ENCODE results near the gene MUC5AC.

Gene MUC5AC

GRCh38 chr11:1233351-1234053 lies 75.7 kb downstream of the MUC5AC start:
- Histone ChIP-seq H3K9ac (ENCODE audit: insufficient read length) (no peak overlapping the region), H3K36me3 (ENCODE audit: insufficient read depth, low read length) (no peaks in the 10 kb centered on the region), H3K27ac (no peak overlapping the region), H3K4me3 (no peak overlapping the region), H3K9me3 (ENCODE audit: low read depth, low read length) (no peaks in the 10 kb centered on the region)
- DNase-seq (ENCODE audit: low read depth, low spot score): no peak
- TF ChIP-seq FOXP2 (optimal IDR thresholded peaks at IDR 0.05; ENCODE audit: control extremely low read depth, extremely low read length, insufficient read depth) (no peak), EZH2 (IDR thresholded peaks at IDR 0.05) (no peak), POLR2AphosphoS5 (IDR thresholded peaks at IDR 0.05; ENCODE audit: borderline replicate concordance, low read depth, low read length) (no peak)

- Histone ChIP-seq H3K9ac (ENCODE audit: insufficient read length) (no peak overlapping the region), H3K27ac (no peak overlapping the region), H3K9me3 (ENCODE audit: low read depth, low read length) (no peaks in the 10 kb centered on the region), H3K4me3 (no peak overlapping the region), H3K36me3 (ENCODE audit: insufficient read depth, low read length) (no peaks in the 10 kb centered on the region)
- TF ChIP-seq POLR2AphosphoS5 (IDR thresholded peaks at IDR 0.05; ENCODE audit: borderline replicate concordance, low read depth, low read length): no peak
- no peak for TF ChIP-seq FOXP2 (optimal IDR thresholded peaks at IDR 0.05; ENCODE audit: control extremely low read depth, extremely low read length, insufficient read depth)
- TF ChIP-seq EZH2 (IDR thresholded peaks at IDR 0.05): no peak
- no peak for DNase-seq (ENCODE audit: low read depth, low spot score)
Measured at GRCh38 chr11:1234054-1234720, 76.4 kb downstream of the MUC5AC start.

GRCh38 chr11:1234771-1235305 lies 77.1 kb downstream of the MUC5AC start:
- Histone ChIP-seq H3K9me3 (ENCODE audit: low read depth, low read length) (no peaks in the 10 kb centered on the region), H3K36me3 (ENCODE audit: insufficient read depth, low read length) (no peaks in the 10 kb centered on the region), H3K4me3 (no peak overlapping the region), H3K9ac (ENCODE audit: insufficient read length) (no peak overlapping the region), H3K27ac (no peak overlapping the region)
- no peak for TF ChIP-seq FOXP2 (optimal IDR thresholded peaks at IDR 0.05; ENCODE audit: control extremely low read depth, extremely low read length, insufficient read depth)
- TF ChIP-seq EZH2 (IDR thresholded peaks at IDR 0.05): no peak
- TF ChIP-seq POLR2AphosphoS5 (IDR thresholded peaks at IDR 0.05; ENCODE audit: borderline replicate concordance, low read depth, low read length): no peak
- DNase-seq (ENCODE audit: low read depth, low spot score): no peak

- H3K27ac ChIP-seq: no peak overlapping the region
- no peaks in the 10 kb centered on the region for H3K9me3 ChIP-seq (ENCODE audit: low read depth, low read length)
- no peak overlapping the region for H3K9ac ChIP-seq (ENCODE audit: insufficient read length)
- no peak overlapping the region for H3K4me3 ChIP-seq
- DNase-seq (ENCODE audit: low read depth, low spot score): no peak
- no peaks in the 10 kb centered on the region for H3K36me3 ChIP-seq (ENCODE audit: insufficient read depth, low read length)
- TF ChIP-seq EZH2 (IDR thresholded peaks at IDR 0.05) (no peak), FOXP2 (optimal IDR thresholded peaks at IDR 0.05; ENCODE audit: control extremely low read depth, extremely low read length, insufficient read depth) (no peak), POLR2AphosphoS5 (IDR thresholded peaks at IDR 0.05; ENCODE audit: borderline replicate concordance, low read depth, low read length) (no peak)
Measured at GRCh38 chr11:1235306-1235900, 77.7 kb downstream of the MUC5AC start.

- H3K9ac ChIP-seq (ENCODE audit: insufficient read length): no peak overlapping the region
- no peak for TF ChIP-seq FOXP2 (optimal IDR thresholded peaks at IDR 0.05; ENCODE audit: control extremely low read depth, extremely low read length, insufficient read depth)
- no peak for TF ChIP-seq POLR2AphosphoS5 (IDR thresholded peaks at IDR 0.05; ENCODE audit: borderline replicate concordance, low read depth, low read length)
- TF ChIP-seq EZH2 (IDR thresholded peaks at IDR 0.05): no peak
- DNase-seq (ENCODE audit: low read depth, low spot score): no peak
- H3K27ac ChIP-seq: no peak overlapping the region
- no peak overlapping the region for H3K4me3 ChIP-seq
- no peaks in the 10 kb centered on the region for H3K9me3 ChIP-seq (ENCODE audit: low read depth, low read length)
- no peaks in the 10 kb centered on the region for H3K36me3 ChIP-seq (ENCODE audit: insufficient read depth, low read length)
Measured at GRCh38 chr11:1235901-1236315, 78.2 kb downstream of the MUC5AC start.

- Histone ChIP-seq H3K27ac (no peak overlapping the region), H3K4me3 (no peak overlapping the region), H3K9ac (ENCODE audit: insufficient read length) (no peak overlapping the region), H3K36me3 (ENCODE audit: insufficient read depth, low read length) (no peaks in the 10 kb centered on the region), H3K9me3 (ENCODE audit: low read depth, low read length) (no peaks in the 10 kb centered on the region)
- TF ChIP-seq FOXP2 (optimal IDR thresholded peaks at IDR 0.05; ENCODE audit: control extremely low read depth, extremely low read length, insufficient read depth) (no peak), EZH2 (IDR thresholded peaks at IDR 0.05) (no peak), POLR2AphosphoS5 (IDR thresholded peaks at IDR 0.05; ENCODE audit: borderline replicate concordance, low read depth, low read length) (no peak)
- DNase-seq (ENCODE audit: low read depth, low spot score): no peak
Measured at GRCh38 chr11:1236316-1237127, 78.8 kb downstream of the MUC5AC start.

GRCh38 chr11:1237128-1237580 lies 79.4 kb downstream of the MUC5AC start:
- no peak overlapping the region for H3K9ac ChIP-seq (ENCODE audit: insufficient read length)
- TF ChIP-seq EZH2 (IDR thresholded peaks at IDR 0.05): no peak
- TF ChIP-seq FOXP2 (optimal IDR thresholded peaks at IDR 0.05; ENCODE audit: control extremely low read depth, extremely low read length, insufficient read depth): no peak
- TF ChIP-seq POLR2AphosphoS5 (IDR thresholded peaks at IDR 0.05; ENCODE audit: borderline replicate concordance, low read depth, low read length): no peak
- H3K4me3 ChIP-seq: no peak overlapping the region
- no peak overlapping the region for H3K27ac ChIP-seq
- no peaks in the 10 kb centered on the region for H3K9me3 ChIP-seq (ENCODE audit: low read depth, low read length)
- no peak for DNase-seq (ENCODE audit: low read depth, low spot score)
- H3K36me3 ChIP-seq (ENCODE audit: insufficient read depth, low read length): no peaks in the 10 kb centered on the region

Measured in SK-N-MC (cell line).